ENCODE data around the gene CARD14.
A peak's percentile ranks its signal among the peaks of the same experiment; 100 is the strongest.
"Not testable (repeated sequence)": the region's sequence is repeated elsewhere in the genome, so short reads cannot be mapped to it uniquely, and the experiment has no call there.

The CARD14 gene

GRCh38 chr17:80228477-80228876, 58.6 kb downstream of the CARD14 start:
- DNase-seq = no peak

- DNase-seq = no peak
Measured at GRCh38 chr17:80229011-80229410, 59.2 kb downstream of the CARD14 start.

GRCh38 chr17:80232438-80232837, 62.6 kb downstream of the CARD14 start:
- DNase-seq = no peak

- no peak for DNase-seq
Measured at GRCh38 chr17:80233202-80233601, 63.4 kb downstream of the CARD14 start.

- DNase-seq = no peak
Measured at GRCh38 chr17:80236911-80237310, 67.1 kb downstream of the CARD14 start.

- DNase-seq = no peak
Measured at GRCh38 chr17:80237386-80237785, 67.6 kb downstream of the CARD14 start.

- no peak for DNase-seq
Measured at GRCh38 chr17:80242505-80242904, 72.7 kb downstream of the CARD14 start.

GRCh38 chr17:80243526-80244433, 74.0 kb downstream of the CARD14 start:
- DNase-seq = no peak

- not testable (repeated sequence) for DNase-seq
Measured at GRCh38 chr17:80244448-80244847, 74.6 kb downstream of the CARD14 start.

GRCh38 chr17:80244871-80245509, 75.2 kb downstream of the CARD14 start:
- DNase-seq = no peak

GRCh38 chr17:80245566-80246265, 75.9 kb downstream of the CARD14 start:
- DNase-seq = no peak

GRCh38 chr17:80246266-80246681, 76.4 kb downstream of the CARD14 start:
- DNase-seq = no peak

GRCh38 chr17:80246726-80247125, 76.9 kb downstream of the CARD14 start:
- no peak for DNase-seq

- DNase-seq = no peak
Measured at GRCh38 chr17:80247561-80247960, 77.7 kb downstream of the CARD14 start.

GRCh38 chr17:80248001-80248893, 78.4 kb downstream of the CARD14 start:
- no peak for DNase-seq

- no peak for DNase-seq
Measured at GRCh38 chr17:80248894-80249710, 79.3 kb downstream of the CARD14 start.

- DNase-seq = no peak
Measured at GRCh38 chr17:80251966-80252365, 82.1 kb downstream of the CARD14 start.

- peak; percentile 38 for DNase-seq
Measured at GRCh38 chr17:80252871-80253270, 83.0 kb downstream of the CARD14 start.

- no peak for DNase-seq
Measured at GRCh38 chr17:80253631-80254395, 84.0 kb downstream of the CARD14 start.

GRCh38 chr17:80254396-80255251, 84.8 kb downstream of the CARD14 start:
- DNase-seq = no peak

Data from NCI-H2107 (cell line).